ENCODE data around the gene ITPR2.

DNA sequence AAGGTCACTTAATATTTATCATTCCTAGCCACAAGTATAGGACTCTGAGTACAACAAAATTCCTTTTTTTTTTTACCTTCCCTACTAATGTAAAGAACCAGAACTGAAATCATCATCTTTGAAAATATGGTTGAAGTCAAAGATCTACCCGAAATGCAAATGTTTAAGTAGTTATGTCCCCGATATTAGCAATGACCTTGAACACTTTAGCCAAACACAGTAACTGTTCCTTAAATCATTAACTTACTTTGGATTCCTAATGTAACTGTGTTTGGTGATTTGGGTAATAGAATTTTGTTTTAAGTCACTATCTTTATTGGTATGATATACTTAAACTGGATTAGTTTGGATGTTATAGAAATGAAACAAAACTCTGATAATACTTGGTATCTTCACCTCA is 14.4 kb downstream of the ITPR2 start:
- TF ChIP-seq EZH2phosphoT487 (IDR thresholded peaks at IDR 0.05; ENCODE audit: borderline replicate concordance, low read depth, low read length) = no peak
- no peak for TF ChIP-seq CTCF (conservative IDR thresholded peaks at IDR 0.05; ENCODE audit: low read length)
